Activated naive CD4-positive, alpha-beta T cell treated with anti-CD3 and anti-CD28 coated beads, Interleukin-2, amount 10 ng/mL, durations not matched to agents 7 days and 5 days (primary cell): Measurements from ENCODE around the gene PDE4B.
"Not testable (repeated sequence)": the region's sequence is repeated elsewhere in the genome, so short reads cannot be mapped to it uniquely, and the experiment has no call there.

Experiments used
- CTCF ChIA-PET: fragments of 350-600 bp; sonication (Branson Sonifier 250); formaldehyde crosslinking; loops from one replicate; lab custom pipeline; 2021; ENCODE audit warnings: antibody characterized with exemption; lab: Charles Lee
- DNase-seq: peaks from one replicate; pipeline ENCODE4 v3.0.0-alpha.2; 2020
- H3K27ac Mint-ChIP-seq: one replicate; pipeline ENCODE4 v1.8.0; 2021; ENCODE audit warnings: mild to moderate bottlenecking, moderate library complexity, mixed read lengths
- H3K27me3 Mint-ChIP-seq: one replicate; pipeline ENCODE4 v1.8.0; 2021; ENCODE audit warnings: mild to moderate bottlenecking, mixed read lengths
- H3K36me3 Mint-ChIP-seq: one replicate; pipeline ENCODE4 v1.8.0; 2021; ENCODE audit warnings: mixed read lengths
- H3K4me1 Mint-ChIP-seq: one replicate; pipeline ENCODE4 v1.8.0; 2021; ENCODE audit warnings: mixed read lengths
- H3K4me3 Mint-ChIP-seq: one replicate; pipeline ENCODE4 v1.8.0; 2021; ENCODE audit warnings: mild to moderate bottlenecking, moderate library complexity, mixed read lengths
- H3K9me3 Mint-ChIP-seq: one replicate; pipeline ENCODE4 v1.8.0; 2021; ENCODE audit warnings: mixed read lengths

The PDE4B gene

GRCh38 chr1:66067219-66067618 is 274.5 kb downstream of the PDE4B start:
- H3K9me3 Mint-ChIP-seq, CTCF ChIA-PET: not testable (repeated sequence)
- peaks cover 12% of the 10 kb centered on the region for H3K27me3 Mint-ChIP-seq

GRCh38 chr1:66069976-66070876 is 277.5 kb downstream of the PDE4B start:
- no peak overlapping the region for H3K4me3 Mint-ChIP-seq
- H3K27ac Mint-ChIP-seq, result no peak overlapping the region
- no peaks in the 10 kb centered on the region for H3K36me3 Mint-ChIP-seq
- no peak for DNase-seq
- CTCF ChIA-PET, result interaction anchor here (2.5 kb wide), 1 partner anchor 172 kb away, joined by 12 read pairs; no protein-coding TSS in a partner anchor
- no peaks in the 10 kb centered on the region for H3K9me3 Mint-ChIP-seq
- no peaks in the 10 kb centered on the region for H3K4me1 Mint-ChIP-seq
- H3K27me3 Mint-ChIP-seq, result peaks cover 4% of the 10 kb centered on the region

More at GRCh38 chr1:66067219-66067618, 274.5 kb downstream of the PDE4B start:
- H3K36me3 Mint-ChIP-seq, H3K4me1 Mint-ChIP-seq, H3K27ac Mint-ChIP-seq, H3K4me3 Mint-ChIP-seq, DNase-seq: not testable (repeated sequence)

GRCh38 chr1:66073388-66073787 is 280.7 kb downstream of the PDE4B start:
- Mint-ChIP-seq H3K27ac (no peak overlapping the region), H3K4me1 (no peaks in the 10 kb centered on the region)
- no peak for DNase-seq

GRCh38 chr1:66074147-66074546 is 281.5 kb downstream of the PDE4B start:
- DNase-seq, result no peak
- Mint-ChIP-seq H3K4me1 (no peaks in the 10 kb centered on the region), H3K27me3 (peaks cover 4% of the 10 kb centered on the region), H3K9me3 (no peaks in the 10 kb centered on the region), H3K36me3 (no peaks in the 10 kb centered on the region), H3K4me3 (no peak overlapping the region), H3K27ac (no peak overlapping the region)
- CTCF ChIA-PET, result interaction anchor here (1.6 kb wide), 1 partner anchor 167 kb away, joined by 5 read pairs; no protein-coding TSS in a partner anchor

More at GRCh38 chr1:66073388-66073787, 280.7 kb downstream of the PDE4B start:
- Mint-ChIP-seq H3K36me3 (no peaks in the 10 kb centered on the region), H3K9me3 (no peaks in the 10 kb centered on the region), H3K4me3 (no peak overlapping the region), H3K27me3 (peaks cover 4% of the 10 kb centered on the region)
- CTCF ChIA-PET, result interaction anchor here (1.6 kb wide), 1 partner anchor 168 kb away, joined by 5 read pairs; no protein-coding TSS in a partner anchor

GRCh38 chr1:66078412-66078811 is 285.7 kb downstream of the PDE4B start:
- DNase-seq, result no peak
- CTCF ChIA-PET, result no interaction called here
- Mint-ChIP-seq H3K27ac (no peak overlapping the region), H3K4me1 (no peaks in the 10 kb centered on the region), H3K27me3 (no peaks in the 10 kb centered on the region), H3K36me3 (no peaks in the 10 kb centered on the region), H3K4me3 (no peak overlapping the region), H3K9me3 (no peaks in the 10 kb centered on the region)

- Mint-ChIP-seq H3K4me1 (no peaks in the 10 kb centered on the region), H3K27ac (no peak overlapping the region), H3K36me3 (no peaks in the 10 kb centered on the region), H3K27me3 (no peaks in the 10 kb centered on the region), H3K9me3 (no peaks in the 10 kb centered on the region), H3K4me3 (no peak overlapping the region)
- DNase-seq, result no peak
- CTCF ChIA-PET, result no interaction called here
Measured at GRCh38 chr1:66083003-66083402, 290.3 kb downstream of the PDE4B start.

- H3K27me3 Mint-ChIP-seq, result peaks cover 3% of the 10 kb centered on the region
- no peaks in the 10 kb centered on the region for H3K4me1 Mint-ChIP-seq
- H3K9me3 Mint-ChIP-seq, result no peaks in the 10 kb centered on the region
- CTCF ChIA-PET, result interaction anchor here (1.9 kb wide), 1 partner anchor 157 kb away, joined by 4 read pairs; no protein-coding TSS in a partner anchor
- DNase-seq, result no peak
- no peak overlapping the region for H3K27ac Mint-ChIP-seq
- no peaks in the 10 kb centered on the region for H3K36me3 Mint-ChIP-seq
- no peak overlapping the region for H3K4me3 Mint-ChIP-seq
Measured at GRCh38 chr1:66084442-66084841, 291.7 kb downstream of the PDE4B start.

- no peak overlapping the region for H3K27ac Mint-ChIP-seq
- H3K27me3 Mint-ChIP-seq, result peaks cover 3% of the 10 kb centered on the region
- H3K9me3 Mint-ChIP-seq, result no peaks in the 10 kb centered on the region
- H3K4me1 Mint-ChIP-seq, result no peaks in the 10 kb centered on the region
- no peaks in the 10 kb centered on the region for H3K36me3 Mint-ChIP-seq
- CTCF ChIA-PET, result interaction anchor here (1.9 kb wide), 1 partner anchor 156 kb away, joined by 4 read pairs; no protein-coding TSS in a partner anchor
- DNase-seq, result no peak
- H3K4me3 Mint-ChIP-seq, result no peak overlapping the region
Measured at GRCh38 chr1:66085600-66085999, 292.9 kb downstream of the PDE4B start.

- CTCF ChIA-PET, result no interaction called here
- Mint-ChIP-seq H3K9me3 (no peaks in the 10 kb centered on the region), H3K4me1 (peaks cover 7% of the 10 kb centered on the region), H3K27ac (no peak overlapping the region), H3K36me3 (no peaks in the 10 kb centered on the region), H3K27me3 (peaks cover 8% of the 10 kb centered on the region), H3K4me3 (no peak overlapping the region)
- DNase-seq, result no peak
Measured at GRCh38 chr1:66088787-66089186, 296.1 kb downstream of the PDE4B start.

GRCh38 chr1:66090859-66091457 is 298.3 kb downstream of the PDE4B start:
- DNase-seq, result no peak
- Mint-ChIP-seq H3K36me3 (no peaks in the 10 kb centered on the region), H3K27me3 (peaks cover 8% of the 10 kb centered on the region), H3K9me3 (no peaks in the 10 kb centered on the region), H3K4me1 (peaks cover 7% of the 10 kb centered on the region), H3K4me3 (no peak overlapping the region), H3K27ac (no peak overlapping the region)
- CTCF ChIA-PET, result interaction anchor here (1.2 kb wide), 1 partner anchor 152 kb away, joined by 3 read pairs; no protein-coding TSS in a partner anchor

- H3K4me3 Mint-ChIP-seq, result no peak overlapping the region
- no peak overlapping the region for H3K27ac Mint-ChIP-seq
- peaks cover 7% of the 10 kb centered on the region for H3K4me1 Mint-ChIP-seq
- no peak for DNase-seq
- H3K9me3 Mint-ChIP-seq, result no peaks in the 10 kb centered on the region
- CTCF ChIA-PET, result no interaction called here
- peaks cover 8% of the 10 kb centered on the region for H3K27me3 Mint-ChIP-seq
- no peaks in the 10 kb centered on the region for H3K36me3 Mint-ChIP-seq
Measured at GRCh38 chr1:66095190-66095589, 302.5 kb downstream of the PDE4B start.

- H3K36me3 Mint-ChIP-seq, H3K4me1 Mint-ChIP-seq, H3K9me3 Mint-ChIP-seq, H3K27ac Mint-ChIP-seq, CTCF ChIA-PET, H3K27me3 Mint-ChIP-seq, H3K4me3 Mint-ChIP-seq, DNase-seq: not testable (repeated sequence)
Measured at GRCh38 chr1:66100959-66101358, 308.3 kb downstream of the PDE4B start.

- CTCF ChIA-PET, H3K36me3 Mint-ChIP-seq, H3K4me1 Mint-ChIP-seq: not testable (repeated sequence)
Measured at GRCh38 chr1:66104076-66104475, 311.4 kb downstream of the PDE4B start.

GRCh38 chr1:66108624-66109023 is 315.9 kb downstream of the PDE4B start:
- no peaks in the 10 kb centered on the region for H3K4me1 Mint-ChIP-seq
- no peaks in the 10 kb centered on the region for H3K36me3 Mint-ChIP-seq
- no peaks in the 10 kb centered on the region for H3K27me3 Mint-ChIP-seq
- H3K4me3 Mint-ChIP-seq, result no peak overlapping the region
- H3K27ac Mint-ChIP-seq, result no peak overlapping the region
- no peaks in the 10 kb centered on the region for H3K9me3 Mint-ChIP-seq
- DNase-seq, result no peak
- CTCF ChIA-PET, result no interaction called here

More at GRCh38 chr1:66104076-66104475, 311.4 kb downstream of the PDE4B start:
- not testable (repeated sequence) for H3K27ac Mint-ChIP-seq, H3K27me3 Mint-ChIP-seq, H3K9me3 Mint-ChIP-seq, H3K4me3 Mint-ChIP-seq, DNase-seq
